GM18520 (cell line): ENCODE data around the gene CHRNB1.
A peak's percentile ranks its signal among the peaks of the same experiment; 100 is the strongest.

ENCODE experiments used
- ATAC-seq: cut with Tn5 transposase; IDR thresholded peaks from one replicate; pipeline ENCODE4 v1.9.1; 2021; ENCODE audit not compliant: unreplicated experiment

Gene CHRNB1

GRCh38 chr17:7414837-7415236 lies 30.0 kb upstream of the CHRNB1 start:
- ATAC-seq: no peak

- no peak for ATAC-seq
These were observed 29.1 kb upstream of the CHRNB1 start for GRCh38 chr17:7415784-7416183.

GRCh38 chr17:7416323-7416722 lies 28.5 kb upstream of the CHRNB1 start:
- no peak for ATAC-seq

GRCh38 chr17:7417056-7417655 lies 27.7 kb upstream of the CHRNB1 start:
- ATAC-seq: no peak

DNA sequence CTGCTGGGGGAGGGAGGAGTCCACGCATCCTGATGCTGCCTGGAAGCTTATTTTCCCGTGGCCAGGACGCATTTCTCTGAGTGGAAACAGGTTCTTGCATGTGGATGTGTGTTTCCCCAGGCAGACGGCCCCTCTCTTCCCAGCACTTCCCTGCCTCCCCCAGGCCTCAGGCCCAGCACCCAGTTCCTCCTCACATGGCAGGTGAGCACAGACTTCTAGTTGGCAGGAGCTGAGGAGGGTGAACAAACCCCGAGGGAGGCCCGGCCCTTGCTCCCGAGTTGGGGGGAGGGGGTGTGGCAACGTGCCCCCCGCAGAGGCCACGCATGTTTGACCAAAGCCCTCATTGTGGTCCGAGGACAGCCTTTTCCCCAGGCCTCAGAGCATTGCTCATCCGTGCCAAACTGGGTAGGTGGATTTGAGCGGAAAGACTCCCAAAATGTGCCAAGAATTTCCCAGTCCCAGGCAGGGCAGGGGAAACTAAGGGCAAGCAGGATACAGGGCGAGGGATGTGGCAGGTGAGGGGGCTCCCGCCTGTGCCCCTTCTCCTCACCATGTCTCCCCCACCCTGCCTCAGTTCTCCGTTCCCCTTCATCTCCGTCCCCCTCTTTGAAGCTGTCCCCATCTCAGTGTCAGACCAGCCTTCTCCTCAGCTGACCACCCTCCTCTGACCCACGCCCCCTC lies 26.2 kb upstream of the CHRNB1 start:
- ATAC-seq: no peak

- no peak for ATAC-seq
These were observed 24.8 kb upstream of the CHRNB1 start, which contains the start of gene SPEM1 for GRCh38 chr17:7419819-7420610. Gene SPEM1 (plus strand): TSS chr17:7420324. CDS start chr17:7420385, 61 bp downstream.

DNA sequence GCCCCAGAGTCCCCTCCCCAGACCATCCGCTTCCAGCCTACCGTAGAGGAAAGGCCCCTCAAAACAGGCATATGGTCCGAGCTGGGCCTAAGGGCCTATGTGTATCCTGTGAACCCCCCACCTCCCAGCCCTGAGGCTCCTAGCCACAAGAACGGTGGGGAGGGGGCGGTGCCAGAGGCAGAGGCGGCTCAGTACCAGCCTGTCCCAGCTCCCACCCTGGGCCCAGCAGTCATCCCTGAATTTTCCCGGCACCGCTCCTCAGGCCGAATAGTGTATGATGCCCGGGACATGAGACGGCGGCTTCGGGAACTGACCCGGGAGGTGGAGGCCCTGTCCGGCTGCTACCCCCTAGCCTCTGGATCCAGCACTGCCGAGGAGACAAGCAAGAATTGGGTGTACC lies 23.7 kb upstream of the CHRNB1 start:
- no peak for ATAC-seq

DNA sequence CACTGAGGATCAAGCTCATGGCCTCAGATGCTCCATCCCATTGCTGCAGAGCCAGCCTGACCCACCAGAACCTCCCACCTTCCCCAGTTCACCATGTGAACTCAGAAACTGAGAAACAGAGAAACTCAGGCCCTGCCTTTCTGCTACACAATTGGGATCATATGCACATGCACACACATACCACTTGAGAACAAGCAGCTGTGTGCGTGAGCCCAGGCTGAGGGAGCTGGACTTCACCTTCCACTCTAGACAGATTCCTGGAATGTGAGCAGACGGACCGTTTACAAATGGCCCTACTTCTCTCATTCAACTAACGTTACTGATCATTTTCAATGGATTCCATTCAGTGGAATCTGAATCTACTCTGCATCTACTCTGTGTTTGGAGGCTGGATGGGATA lies 21.2 kb upstream of the CHRNB1 start:
- no peak for ATAC-seq

DNA sequence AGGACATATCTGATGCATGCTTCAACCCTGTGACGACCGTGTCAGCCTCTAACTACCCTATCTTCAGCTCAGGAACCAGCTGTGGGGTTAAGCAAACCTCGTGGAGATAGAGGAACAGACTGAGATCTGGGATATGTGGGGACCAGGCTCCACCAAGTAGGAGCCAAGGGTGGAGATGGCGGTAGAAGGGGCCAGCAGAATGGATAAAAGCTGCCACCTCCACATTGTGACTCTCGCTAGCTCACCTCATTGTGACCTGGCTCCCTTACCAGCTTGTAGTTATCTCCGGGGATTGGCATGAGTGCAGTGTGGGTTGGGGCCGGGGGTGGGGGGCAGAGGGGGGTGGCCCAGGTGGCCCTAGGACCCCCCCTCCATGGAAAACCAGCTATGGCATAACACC lies 19.5 kb upstream of the CHRNB1 start, which contains the start of gene SPEM2:
SPEM2 (plus strand) TSS at position 301 of the 400 bp plus-strand sequence; CDS start at position 374, 73 bp downstream.
- ATAC-seq: no peak

DNA sequence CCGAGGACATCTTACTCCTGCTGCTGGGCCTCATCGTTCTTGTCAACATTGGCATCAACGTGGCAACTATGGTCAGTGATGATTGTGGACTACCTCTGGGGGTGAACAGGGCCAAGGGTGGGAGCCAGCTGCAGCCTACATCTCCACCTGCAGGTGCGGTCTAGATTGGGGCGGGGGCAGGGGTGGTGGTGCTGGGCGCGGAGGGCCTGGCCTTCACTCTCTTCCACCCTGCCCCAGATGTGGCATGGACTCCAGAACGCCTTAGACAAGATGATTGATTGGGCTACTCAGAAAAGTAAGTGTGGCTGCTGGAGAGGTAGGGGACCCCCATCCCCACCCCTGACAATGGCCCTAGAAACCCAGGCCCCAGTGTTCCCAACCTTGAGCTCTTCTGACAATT lies 19.1 kb upstream of the CHRNB1 start:
- ATAC-seq: no peak

GRCh38 chr17:7426203-7426863 lies 18.5 kb upstream of the CHRNB1 start:
- no peak for ATAC-seq

DNA sequence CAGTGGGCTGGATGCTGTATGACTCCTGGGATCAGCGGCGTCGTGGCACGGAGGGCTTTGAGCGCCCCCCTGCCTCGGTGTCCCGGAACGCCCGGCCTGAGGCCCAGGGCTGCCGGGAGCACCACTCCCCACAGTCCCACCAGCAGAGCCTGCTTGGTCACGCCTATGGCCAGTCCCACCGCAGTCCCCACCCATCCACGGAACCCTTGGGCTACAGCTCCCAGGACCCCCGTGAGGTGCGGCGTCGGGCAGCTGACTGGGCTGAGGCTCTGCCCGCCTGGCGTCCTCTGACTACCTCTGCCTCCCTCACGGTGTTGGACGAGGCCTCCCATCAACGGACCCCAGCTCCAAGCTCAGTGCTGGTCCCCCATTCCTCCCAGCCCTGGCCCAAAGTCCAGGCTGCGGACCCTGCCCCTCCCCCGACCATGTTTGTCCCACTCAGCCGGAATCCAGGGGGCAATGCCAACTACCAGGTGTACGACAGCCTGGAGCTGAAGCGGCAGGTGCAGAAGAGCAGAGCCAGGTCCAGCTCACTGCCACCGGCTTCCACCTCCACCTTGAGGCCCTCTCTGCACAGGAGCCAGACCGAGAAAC lies 17.9 kb upstream of the CHRNB1 start:
- ATAC-seq: no peak

- no peak for ATAC-seq
These were observed 17.3 kb upstream of the CHRNB1 start for GRCh38 chr17:7427549-7427948.

GRCh38 chr17:7428557-7428956 lies 16.3 kb upstream of the CHRNB1 start, which contains the start of gene SPEM3:
Gene SPEM3 (plus strand): TSS chr17:7428857. CDS start chr17:7428903, 46 bp downstream.
- no peak for ATAC-seq

- no peak for ATAC-seq
These were observed 15.1 kb upstream of the CHRNB1 start for GRCh38 chr17:7429722-7430121.

- no peak for ATAC-seq
These were observed 13.6 kb upstream of the CHRNB1 start for GRCh38 chr17:7431231-7431630.

- no peak for ATAC-seq
These were observed 12.6 kb upstream of the CHRNB1 start for GRCh38 chr17:7432296-7432695.

DNA sequence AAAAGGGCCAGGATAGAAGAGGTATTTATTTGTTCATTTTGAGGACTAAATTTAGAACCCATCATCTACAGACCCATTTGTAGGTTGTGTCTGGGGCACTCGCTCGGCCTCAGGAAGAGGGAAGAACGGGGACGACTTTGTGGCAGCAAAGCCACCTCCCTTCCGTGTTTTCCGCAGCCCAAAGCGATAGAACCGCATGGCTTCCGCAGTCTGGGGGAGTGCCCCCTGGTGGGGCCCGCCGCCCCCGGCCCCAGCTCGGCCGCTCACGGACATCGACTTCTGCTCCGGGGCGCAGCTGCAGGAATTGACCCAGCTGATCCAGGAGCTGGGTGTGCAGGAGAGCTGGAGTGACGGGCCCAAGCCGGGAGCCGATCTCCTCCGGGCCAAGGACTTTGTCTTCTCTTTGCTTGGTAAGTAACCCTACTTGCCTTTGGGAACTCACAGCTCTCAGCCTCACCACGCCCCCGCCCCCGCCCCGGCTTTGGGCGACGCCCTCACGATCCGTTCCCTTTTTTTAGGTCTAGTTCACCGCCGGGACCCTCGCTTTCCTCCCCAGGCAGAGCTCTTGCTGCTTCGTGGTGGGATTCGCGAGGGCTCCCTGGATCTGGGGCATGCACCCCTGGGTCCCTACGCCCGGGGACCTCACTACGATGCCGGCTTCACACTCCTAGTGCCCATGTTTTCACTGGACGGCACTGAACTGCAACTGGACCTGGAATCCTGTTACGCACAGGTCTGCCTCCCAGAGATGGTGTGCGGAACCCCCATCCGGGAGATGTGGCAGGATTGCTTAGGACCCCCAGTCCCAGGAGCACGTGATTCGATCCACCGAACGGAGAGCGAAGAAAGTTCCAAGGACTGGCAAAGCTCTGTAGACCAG lies 8.9 kb upstream of the CHRNB1 start:
- ATAC-seq: no peak

GRCh38 chr17:7436556-7437368 lies 8.1 kb upstream of the CHRNB1 start:
- peak; percentile 32 for ATAC-seq
